ENCODE measurements around the gene CIB2. TPM values are rescaled to one million over a fixed set of nuclear protein-coding genes. Genes with fewer than 3 reads are reported as not detected.

The CIB2 gene
- total RNA-seq, 1 donor: 1.9 TPM

DNA sequence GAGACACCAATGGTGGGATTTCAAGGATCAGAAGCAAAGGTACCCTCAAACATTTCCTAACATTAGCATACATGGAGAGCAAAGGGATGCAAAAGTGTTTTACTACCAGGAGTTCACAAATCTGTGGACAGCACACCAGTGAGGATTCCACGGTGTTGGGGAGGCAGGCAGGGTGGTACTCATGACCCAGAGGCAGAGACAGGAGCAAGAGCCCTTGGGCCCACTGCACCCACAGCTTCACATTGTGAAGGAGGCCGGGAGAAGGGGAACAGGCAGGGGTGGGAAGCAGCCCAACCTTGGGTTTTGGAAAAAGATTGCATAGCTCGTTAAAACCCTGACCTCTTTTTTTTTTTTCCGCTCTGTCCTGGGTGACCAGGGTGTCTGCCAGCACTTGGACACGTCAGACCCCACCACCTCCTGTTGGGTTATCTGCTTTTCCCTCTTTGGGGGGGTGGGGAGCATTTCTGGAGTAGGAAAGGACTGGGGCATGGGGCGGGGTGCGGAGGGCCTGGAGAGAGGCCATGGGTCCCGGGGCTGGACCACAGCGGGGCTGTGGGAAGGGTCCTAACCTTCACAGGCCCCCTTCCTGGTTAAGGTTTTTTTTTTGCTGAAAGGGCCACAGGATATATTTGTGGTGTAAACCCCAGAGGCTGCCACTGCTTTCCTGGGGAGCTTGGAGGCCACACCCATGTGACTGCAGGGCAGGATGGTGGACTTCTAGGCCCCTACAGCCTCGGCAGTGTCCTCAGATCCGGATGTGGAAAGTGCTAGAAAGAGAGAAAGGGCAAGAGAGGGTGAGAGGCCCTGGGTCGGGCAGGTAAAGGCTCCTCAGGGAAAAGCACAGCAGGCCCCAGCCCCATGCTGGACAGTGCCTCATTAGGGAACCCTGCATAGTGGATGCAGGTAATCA, 26.4 kb downstream of the CIB2 start:
- peaks cover 37% of the 10 kb centered on the region for H3K4me1 ChIP-seq (ENCODE audit: insufficient read depth, low read length)
- no peaks in the 10 kb centered on the region for H3K27me3 ChIP-seq (ENCODE audit: insufficient read depth, low read length)
- H3K4me3 ChIP-seq (ENCODE audit: low read length): no peak overlapping the region
- H3K9me3 ChIP-seq (ENCODE audit: low read depth, low read length): no peaks in the 10 kb centered on the region

DNA sequence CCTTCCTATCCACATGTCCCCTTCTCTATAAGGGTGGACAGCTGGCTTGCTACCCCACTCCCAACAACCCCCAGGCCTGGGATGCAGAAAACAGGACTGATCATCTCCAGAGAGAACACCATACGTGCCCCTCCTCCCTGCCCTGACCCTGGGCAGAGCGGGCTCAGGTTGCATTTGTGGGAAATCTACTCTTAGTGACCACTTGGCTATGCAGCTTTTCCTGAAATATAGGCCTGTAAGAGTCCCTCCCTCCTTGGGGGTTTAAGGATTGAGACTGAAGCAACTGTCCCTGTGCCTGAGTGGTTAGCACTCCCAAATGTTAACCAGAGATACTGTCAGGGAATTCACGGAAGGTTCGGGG, 27.1 kb downstream of the CIB2 start:
- Histone ChIP-seq H3K4me1 (ENCODE audit: insufficient read depth, low read length) (peaks cover 37% of the 10 kb centered on the region), H3K27me3 (ENCODE audit: insufficient read depth, low read length) (no peaks in the 10 kb centered on the region)

DNA sequence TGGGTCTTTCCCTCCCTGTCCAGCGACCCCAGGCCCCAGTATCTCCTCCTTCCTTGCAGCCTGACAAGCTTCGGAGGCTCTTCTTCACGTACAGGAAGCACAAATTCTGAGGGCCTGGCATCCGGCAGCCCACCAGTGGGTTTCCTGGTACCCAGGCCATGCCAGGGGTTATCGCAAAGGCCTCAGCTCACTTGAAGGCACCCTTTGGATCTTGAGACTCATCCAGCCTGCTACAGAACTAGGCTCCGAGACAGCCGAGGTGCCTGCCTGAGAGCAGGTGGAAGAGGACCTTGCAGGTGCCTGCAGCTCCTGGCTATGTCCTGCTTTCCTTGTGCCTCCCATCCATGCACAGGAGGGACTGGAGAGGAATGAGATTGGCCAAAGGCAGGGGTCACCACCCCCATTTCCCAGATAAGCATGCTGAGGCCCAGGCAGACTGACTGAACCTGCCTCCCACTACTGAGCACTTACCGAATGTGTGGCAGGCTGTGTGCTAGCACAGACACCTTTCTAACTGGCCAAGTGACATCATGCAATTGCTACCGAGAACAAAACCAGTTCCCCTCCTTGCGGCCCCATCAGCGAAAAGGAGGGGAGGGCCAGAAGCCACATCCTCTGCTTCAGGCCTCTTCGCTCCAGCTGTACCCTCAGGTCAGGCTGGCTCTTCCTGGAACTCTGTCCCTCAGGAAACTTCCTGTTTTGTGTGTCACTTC, 27.7 kb downstream of the CIB2 start:
- Histone ChIP-seq H3K27me3 (ENCODE audit: insufficient read depth, low read length) (no peaks in the 10 kb centered on the region), H3K4me1 (ENCODE audit: insufficient read depth, low read length) (peaks cover 37% of the 10 kb centered on the region), H3K9me3 (ENCODE audit: low read depth, low read length) (no peaks in the 10 kb centered on the region), H3K4me3 (ENCODE audit: low read length) (no peak overlapping the region)

More for the DNA sequence above, 27.1 kb downstream of the CIB2 start:
- no peaks in the 10 kb centered on the region for H3K9me3 ChIP-seq (ENCODE audit: low read depth, low read length)
- H3K4me3 ChIP-seq (ENCODE audit: low read length): no peak overlapping the region

DNA sequence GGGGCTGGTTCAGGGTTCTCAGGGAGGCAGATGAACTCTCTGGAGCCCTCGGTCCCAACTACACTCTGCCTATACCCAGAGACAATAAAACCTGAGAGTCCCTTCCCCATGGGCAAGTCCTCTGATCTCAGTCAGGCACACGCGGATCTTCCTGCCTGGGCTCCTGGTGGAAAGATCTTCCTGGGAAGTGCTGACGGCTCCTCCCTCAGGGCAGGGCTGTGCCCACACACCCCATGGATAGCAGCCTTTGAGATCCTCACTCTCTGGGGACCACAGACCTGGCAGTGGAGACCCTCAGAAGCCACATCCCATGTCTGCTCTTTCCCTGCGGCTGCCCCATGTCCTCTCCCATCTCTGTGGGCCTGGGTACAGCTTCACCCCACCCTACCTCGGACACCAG, 28.5 kb downstream of the CIB2 start:
- Histone ChIP-seq H3K4me1 (ENCODE audit: insufficient read depth, low read length) (peaks cover 37% of the 10 kb centered on the region), H3K27me3 (ENCODE audit: insufficient read depth, low read length) (no peaks in the 10 kb centered on the region), H3K9me3 (ENCODE audit: low read depth, low read length) (no peaks in the 10 kb centered on the region), H3K4me3 (ENCODE audit: low read length) (no peak overlapping the region)

DNA sequence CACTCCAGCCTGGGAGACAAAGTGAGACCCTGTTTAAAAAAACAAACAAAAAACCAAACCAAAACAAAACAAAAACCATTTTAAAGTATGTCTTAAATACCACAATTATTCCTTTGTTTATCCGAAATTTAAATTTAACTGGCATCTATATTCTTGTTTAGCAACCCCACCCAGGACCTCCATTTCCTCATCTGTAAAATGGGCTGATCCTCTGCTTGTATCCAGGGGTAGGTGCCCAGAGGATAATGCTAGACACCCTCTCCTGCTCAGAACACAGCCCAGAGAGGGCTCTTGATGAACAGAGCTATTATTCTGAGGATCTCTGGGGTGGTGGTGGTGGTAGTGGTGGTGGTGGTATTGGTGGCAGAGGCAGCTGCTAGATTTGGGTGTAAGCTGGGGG, 29.0 kb downstream of the CIB2 start:
- no peaks in the 10 kb centered on the region for H3K9me3 ChIP-seq (ENCODE audit: low read depth, low read length)
- no peak overlapping the region for H3K4me3 ChIP-seq (ENCODE audit: low read length)
- H3K27me3 ChIP-seq (ENCODE audit: insufficient read depth, low read length): no peaks in the 10 kb centered on the region
- H3K4me1 ChIP-seq (ENCODE audit: insufficient read depth, low read length): peaks cover 37% of the 10 kb centered on the region

DNA sequence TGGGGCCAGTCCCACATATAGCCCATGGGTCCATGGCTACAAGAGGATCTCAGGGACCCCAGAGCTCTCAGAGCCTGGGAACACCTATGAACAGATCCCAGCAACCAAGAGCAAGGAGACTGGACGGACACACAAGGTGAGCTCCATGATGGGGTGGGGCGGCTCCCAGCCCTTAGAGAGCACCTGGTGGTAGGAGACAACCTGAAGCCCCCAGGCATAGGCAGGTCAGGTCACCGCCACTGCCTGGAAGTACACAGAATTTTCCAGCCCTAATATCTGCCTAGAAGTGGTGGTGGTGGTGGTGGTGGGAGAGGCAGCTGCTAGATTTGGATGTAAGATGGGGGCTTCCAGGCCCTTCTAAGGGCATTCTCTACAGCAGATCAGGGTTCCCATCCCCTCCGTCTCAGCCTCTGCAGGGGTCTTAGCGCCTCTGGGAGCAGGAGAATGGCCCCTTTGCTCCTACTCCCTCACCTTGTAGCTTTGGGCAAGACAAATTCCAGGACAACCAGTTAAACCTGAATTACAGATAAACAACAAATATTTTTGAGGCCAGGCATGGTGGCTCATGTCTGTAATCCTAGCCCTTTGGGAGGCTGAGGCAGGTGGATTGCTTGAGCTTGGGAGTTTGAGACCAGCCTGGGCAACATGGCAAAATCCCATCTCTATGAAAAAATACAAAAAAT, 29.7 kb downstream of the CIB2 start:
- Histone ChIP-seq H3K9me3 (ENCODE audit: low read depth, low read length) (no peaks in the 10 kb centered on the region), H3K4me1 (ENCODE audit: insufficient read depth, low read length) (peaks cover 37% of the 10 kb centered on the region), H3K27me3 (ENCODE audit: insufficient read depth, low read length) (no peaks in the 10 kb centered on the region), H3K4me3 (ENCODE audit: low read length) (no peak overlapping the region)

DNA sequence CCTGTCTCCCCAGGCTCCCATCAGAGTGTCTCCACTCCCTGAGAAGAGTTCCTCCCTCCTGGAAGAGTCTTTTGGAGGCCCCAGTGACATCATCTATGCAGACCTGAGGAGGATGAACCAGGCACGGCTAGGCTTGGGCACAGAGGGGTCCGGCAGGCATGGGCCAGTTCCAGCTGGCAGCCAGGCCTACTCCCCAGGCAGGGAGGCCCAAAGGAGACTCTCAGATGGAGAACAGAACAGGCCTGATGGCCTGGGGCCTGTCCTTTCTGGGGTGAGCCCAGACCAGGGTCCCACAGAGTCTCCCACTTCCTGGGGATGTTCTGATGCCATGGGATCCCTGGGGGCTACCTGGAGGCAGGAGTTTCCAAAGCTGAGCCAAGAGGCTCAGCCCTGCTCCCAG, 30.4 kb downstream of the CIB2 start:
- H3K4me1 ChIP-seq (ENCODE audit: insufficient read depth, low read length): peaks cover 34% of the 10 kb centered on the region
- H3K4me3 ChIP-seq (ENCODE audit: low read length): no peak overlapping the region
- H3K27me3 ChIP-seq (ENCODE audit: insufficient read depth, low read length): no peaks in the 10 kb centered on the region
- no peaks in the 10 kb centered on the region for H3K9me3 ChIP-seq (ENCODE audit: low read depth, low read length)

DNA sequence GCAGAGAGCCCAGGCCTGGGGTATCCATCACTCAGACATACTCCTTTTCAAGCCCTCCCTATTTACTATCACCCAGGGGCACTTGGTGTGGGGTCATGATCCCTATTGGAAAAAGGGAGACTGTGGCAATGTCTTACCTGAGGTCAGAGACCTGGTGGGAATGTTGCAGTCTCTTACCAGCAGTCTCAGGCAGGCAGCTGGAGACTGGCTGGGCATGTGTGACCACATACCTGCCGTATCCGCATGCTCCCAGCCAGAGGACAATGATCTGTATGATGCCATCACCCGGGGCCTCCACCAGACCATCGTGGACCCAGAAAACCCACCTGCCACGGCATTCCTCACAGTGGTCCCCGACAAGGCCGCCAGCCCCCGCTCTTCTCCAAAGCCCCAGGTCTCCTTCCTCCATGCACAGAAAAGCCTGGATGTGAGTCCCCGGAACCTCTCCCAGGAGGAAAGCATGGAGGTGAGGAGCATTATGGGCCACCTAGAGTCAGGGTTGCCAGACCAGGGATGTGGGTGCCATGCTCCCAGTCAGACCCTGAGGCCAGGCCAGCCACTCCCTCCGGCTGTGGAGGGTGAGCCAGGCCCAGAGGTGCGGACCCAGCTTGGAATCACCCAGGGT, 33.0 kb downstream of the CIB2 start:
- peaks cover 8% of the 10 kb centered on the region for H3K4me1 ChIP-seq (ENCODE audit: insufficient read depth, low read length)
- no peaks in the 10 kb centered on the region for H3K27me3 ChIP-seq (ENCODE audit: insufficient read depth, low read length)
- H3K4me3 ChIP-seq (ENCODE audit: low read length): no peak overlapping the region
- no peaks in the 10 kb centered on the region for H3K9me3 ChIP-seq (ENCODE audit: low read depth, low read length)

DNA sequence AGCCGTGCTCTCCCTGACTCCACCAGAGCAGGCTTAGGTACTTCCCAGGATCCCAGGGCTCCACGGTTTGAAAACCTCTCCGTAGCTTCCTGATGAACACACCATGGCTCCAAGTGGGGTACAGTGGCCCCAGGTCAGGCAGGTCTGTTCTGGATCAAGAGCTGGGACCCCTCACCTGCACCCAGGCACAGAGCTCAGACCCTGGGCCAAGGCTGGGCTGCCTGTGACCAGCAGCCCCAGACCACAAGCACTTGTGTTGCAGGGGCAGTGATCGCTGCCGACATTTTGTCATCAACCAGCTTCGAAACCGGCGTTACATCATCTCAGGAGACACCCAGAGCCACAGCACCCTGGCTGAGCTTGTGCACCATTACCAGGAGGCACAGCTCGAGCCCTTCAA, 33.6 kb downstream of the CIB2 start:
- Histone ChIP-seq H3K4me1 (ENCODE audit: insufficient read depth, low read length) (peaks cover 2% of the 10 kb centered on the region), H3K9me3 (ENCODE audit: low read depth, low read length) (no peaks in the 10 kb centered on the region), H3K27me3 (ENCODE audit: insufficient read depth, low read length) (no peaks in the 10 kb centered on the region), H3K4me3 (ENCODE audit: low read length) (no peak overlapping the region)

DNA sequence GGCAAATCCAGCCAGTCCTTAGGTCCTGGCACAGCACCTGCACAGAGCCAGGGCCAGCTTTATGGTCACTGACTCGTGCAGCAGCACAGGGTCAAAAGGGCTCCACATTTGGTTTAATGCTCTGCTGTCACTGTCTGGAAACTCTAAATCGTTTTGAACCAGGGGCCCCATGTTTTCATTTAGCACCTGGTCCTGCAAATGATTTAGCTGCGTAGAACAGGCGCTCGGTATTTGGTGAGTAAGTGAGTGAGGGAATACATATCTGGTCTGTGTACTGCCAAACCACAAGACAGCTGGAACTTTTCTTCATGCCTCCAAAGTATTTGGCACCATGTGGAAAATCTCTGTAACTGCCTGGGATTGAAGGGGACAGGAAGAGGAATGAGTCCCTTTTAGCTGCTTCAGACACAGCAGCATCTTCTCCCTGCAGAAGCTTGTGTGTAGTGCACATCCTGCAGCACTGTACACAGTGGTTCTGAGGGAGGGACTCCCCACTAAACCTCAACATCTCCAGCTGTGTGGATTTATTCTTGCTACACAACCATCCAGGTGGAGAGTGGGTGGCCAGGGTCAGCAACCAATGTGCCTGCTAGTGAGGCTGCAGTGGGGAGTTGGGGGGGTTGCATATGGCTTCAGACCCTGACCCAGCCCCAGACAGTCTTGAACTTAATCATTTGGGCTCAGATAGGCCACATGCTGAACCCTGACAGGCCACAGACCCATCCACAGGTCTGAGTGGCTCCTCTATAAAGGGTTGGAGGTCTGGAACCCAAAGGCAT, 37.8 kb downstream of the CIB2 start:
- H3K4me1 ChIP-seq (ENCODE audit: insufficient read depth, low read length): peaks cover 6% of the 10 kb centered on the region
- no peaks in the 10 kb centered on the region for H3K9me3 ChIP-seq (ENCODE audit: low read depth, low read length)
- H3K4me3 ChIP-seq (ENCODE audit: low read length): no peak overlapping the region
- no peaks in the 10 kb centered on the region for H3K27me3 ChIP-seq (ENCODE audit: insufficient read depth, low read length)

DNA sequence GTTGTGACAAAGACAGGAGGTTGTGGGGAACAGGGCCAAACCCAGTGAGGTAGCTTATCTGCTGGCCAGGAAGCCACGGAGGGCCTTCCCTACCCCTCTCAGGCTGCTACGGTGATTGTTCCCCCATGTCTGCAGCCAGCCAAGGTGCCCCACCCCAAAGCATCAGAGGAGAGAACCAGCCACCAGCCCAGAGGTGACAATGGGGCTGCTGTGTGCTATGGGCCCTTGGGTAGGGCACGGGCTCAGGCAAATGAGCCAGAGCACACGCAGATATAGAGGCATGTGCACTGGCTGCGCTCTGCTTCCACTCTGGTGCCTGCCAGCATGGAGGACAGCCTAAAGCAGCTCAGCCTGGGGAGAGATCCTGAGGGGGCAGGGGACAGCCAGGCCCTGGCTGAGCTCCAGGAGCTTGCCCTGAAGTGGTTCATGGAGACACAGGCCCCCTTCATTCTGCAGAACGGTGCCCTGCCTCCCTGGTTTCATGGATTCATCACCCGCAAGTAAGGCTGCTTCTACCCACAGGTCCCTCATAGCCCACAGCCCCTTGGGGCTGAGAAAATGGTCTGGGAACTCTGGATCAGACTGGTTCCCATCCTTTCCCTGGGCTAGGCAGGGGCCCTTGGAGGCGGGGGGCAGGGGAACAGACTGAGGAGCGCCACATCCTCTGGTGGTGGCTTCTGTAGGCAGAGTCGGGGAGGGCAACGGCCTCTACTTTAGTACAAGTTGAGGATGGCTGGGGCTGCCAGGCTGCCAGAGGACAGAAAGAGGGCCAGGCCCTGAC, 38.8 kb downstream of the CIB2 start, which contains the start of gene SH2D7:
Gene SH2D7 (plus strand): TSS at position 301 of the 781 bp plus-strand sequence. CDS start 24 bp downstream, at position 325.
- Histone ChIP-seq H3K9me3 (ENCODE audit: low read depth, low read length) (no peaks in the 10 kb centered on the region), H3K4me1 (ENCODE audit: insufficient read depth, low read length) (peaks cover 15% of the 10 kb centered on the region), H3K4me3 (ENCODE audit: low read length) (no peak within 1 kb of the TSS), H3K27me3 (ENCODE audit: insufficient read depth, low read length) (no peaks in the 10 kb centered on the region)

DNA sequence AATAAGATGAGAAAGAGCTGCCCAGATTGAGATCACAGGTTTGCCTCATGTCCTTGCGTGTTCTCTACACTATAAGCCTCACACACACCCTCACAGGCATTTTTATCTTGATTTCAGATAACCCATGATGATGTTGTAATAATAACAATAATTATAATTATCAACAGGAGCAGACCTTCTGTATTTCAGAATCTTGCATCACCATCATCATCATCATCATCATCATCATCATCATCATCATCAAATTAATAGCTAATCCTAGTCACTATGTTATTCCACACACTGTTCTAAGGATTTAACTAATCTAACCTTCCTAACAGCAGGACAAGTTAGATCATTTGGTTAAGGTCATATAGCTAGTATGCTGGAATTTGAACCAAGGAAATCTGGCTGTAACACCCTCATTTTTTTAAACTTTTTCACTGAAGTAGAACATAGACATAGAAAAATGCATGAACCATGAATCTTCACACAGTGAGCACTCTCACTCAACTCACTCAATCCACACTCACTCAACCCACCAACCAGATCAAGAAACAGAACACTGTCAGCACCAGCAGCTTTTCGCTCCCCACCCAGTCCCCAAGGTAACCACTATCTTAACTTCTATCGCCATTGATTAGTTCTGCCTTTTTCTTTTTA, 40.7 kb downstream of the CIB2 start:
- no peaks in the 10 kb centered on the region for H3K9me3 ChIP-seq (ENCODE audit: low read depth, low read length)
- H3K4me3 ChIP-seq (ENCODE audit: low read length): no peak overlapping the region
- H3K27me3 ChIP-seq (ENCODE audit: insufficient read depth, low read length): no peaks in the 10 kb centered on the region
- peaks cover 17% of the 10 kb centered on the region for H3K4me1 ChIP-seq (ENCODE audit: insufficient read depth, low read length)

DNA sequence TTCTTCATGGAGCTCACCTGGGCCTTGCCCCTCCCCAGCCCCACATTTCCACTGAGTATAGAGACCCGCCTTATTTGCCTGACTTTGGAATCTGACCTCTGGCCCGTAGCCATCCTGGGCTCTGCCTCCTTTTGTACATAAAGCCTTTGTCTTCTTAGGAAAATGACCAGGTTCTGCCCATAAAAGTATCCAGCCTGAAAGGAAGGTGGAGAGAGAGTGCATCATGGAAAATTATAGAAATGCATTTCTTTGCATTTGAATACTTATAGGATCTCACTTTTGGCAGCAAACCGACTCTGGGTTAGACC, 42.5 kb downstream of the CIB2 start:
- Histone ChIP-seq H3K4me1 (ENCODE audit: insufficient read depth, low read length) (peaks cover 27% of the 10 kb centered on the region), H3K9me3 (ENCODE audit: low read depth, low read length) (no peaks in the 10 kb centered on the region), H3K4me3 (ENCODE audit: low read length) (no peak overlapping the region)

More for the DNA sequence above, 42.5 kb downstream of the CIB2 start:
- H3K27me3 ChIP-seq (ENCODE audit: insufficient read depth, low read length): no peaks in the 10 kb centered on the region

Data from mononuclear cell (primary cell).